Esophagus squamous epithelium (tissue), 5 donors: ENCODE data around the gene PGAP6. TPM values are rescaled to one million over a fixed set of nuclear protein-coding genes. Genes with fewer than 3 reads are reported as not detected.

Experiments
- DNase-seq: peaks from one replicate; lab custom pipeline; 2025; lab: John Stamatoyannopoulos, UW
- H3K27ac ChIP-seq, 4 donors: fragments of 200-600 bp; sonication (generic); one replicate each; pipeline ENCODE4 v1.5.1; 2016 to 2019; ENCODE audit warnings: mild to moderate bottlenecking in 1 of 4
- H3K27me3 ChIP-seq, 4 donors: fragments of 200-600 bp; sonication (generic); 1 replicate in 3 of 4; 2 replicates in 1 of 4; pipeline versions ENCODE4 v1.5.1 to v1.6.0; 2017 to 2021; ENCODE audit warnings: antibody characterized with exemption in 1 of 4
- H3K36me3 ChIP-seq, 3 donors: fragments of 200-600 bp; sonication (generic); one replicate each; pipeline ENCODE4 v1.5.1; 2016 to 2019
- H3K4me1 ChIP-seq, 3 donors: fragments of 200-600 bp; sonication (generic); one replicate each; pipeline ENCODE4 v1.5.1; 2017 to 2019
- H3K4me3 ChIP-seq, 4 donors: fragments of 200-600 bp; sonication (generic); 1 replicate in 3 of 4; 2 replicates in 1 of 4; pipeline ENCODE4 v1.5.1; 2016 to 2019; ENCODE audit warnings: mild to moderate bottlenecking in 2 of 4, moderate library complexity in 1 of 4
- H3K9me3 ChIP-seq, 3 donors: fragments of 200-600 bp; sonication (generic); one replicate each; pipeline ENCODE4 v1.5.1; 2016 to 2019
- CTCF ChIP-seq, 6 experiments: fragments of 450-650 bp in 4 of 6; fragments of 200-600 bp in 2 of 6; sonication (generic) in 2 of 6; IDR thresholded peaks; one replicate each; pipeline ENCODE4 v1.5.1; 2016 to 2019; ENCODE audit warnings: antibody characterized with exemption in 6 of 6, mild to moderate bottlenecking in 4 of 6, moderate library complexity in 4 of 6
- POLR2A ChIP-seq, 4 donors: fragments of 450-650 bp; IDR thresholded peaks; one replicate each; pipeline ENCODE4 v1.6.1; 2017; ENCODE audit warnings: antibody characterized with exemption in 4 of 4, mild to moderate bottlenecking in 4 of 4, moderate library complexity in 3 of 4
- WGBS, 2 donors: methylation state at CpG; one replicate each; pipeline ENCODE4 v1.1.5; 2018; 5-methylcytosine and 5-hydroxymethylcytosine counted together
- intact Hi-C: fragments of 100-400 bp; cut with DNase I; formaldehyde crosslinking; loops from one replicate; pipeline ENCODE4 v1.15.0; 2022
- total RNA-seq, 4 donors: library from RNA; depleted of rRNA; stranded (reverse); fragments of >200 nt; gene quantifications; one replicate each; pipeline ENCODE4 v1.1.0, GENCODE V29; 2016
- donor health status: DM: yes; HTN: yes; CAD: no.

Gene PGAP6
- total RNA-seq, 4 donors from 2014 or later, result 23.5 to 31.7 (median 27.6) TPM

GRCh38 chr16:369866-370436 lies 11.8 kb downstream of the PGAP6 start:
- H3K27me3 ChIP-seq, result peaks cover 0 to 2% (median 0%) of the 10 kb centered on the region in 4 donors
- peaks cover 16 to 25% (median 16%) of the 10 kb centered on the region in 3 donors for H3K4me1 ChIP-seq
- H3K9me3 ChIP-seq, result no peaks in the 10 kb centered on the region
- DNase-seq, result no peak
- TF ChIP-seq CTCF (IDR thresholded peaks at IDR 0.05), result no peak
- TF ChIP-seq POLR2A (IDR thresholded peaks at IDR 0.05), result no peak
- H3K27ac ChIP-seq, result peak overlapping the region; percentile 61 to 84 (median 76)
- WGBS, 2 donors, result 14% methylated on average over 5 of the region's 44 CpGs; no CpG with 5 or more reads in 1 of the 2 donors
- H3K4me3 ChIP-seq, result peak overlapping the region; percentile 42 to 73 (median 56)
- H3K36me3 ChIP-seq, result peaks cover 14 to 72% (median 26%) of the 10 kb centered on the region in 3 donors
- intact Hi-C loops, result no loop called here

GRCh38 chr16:369275-369865 lies 12.4 kb downstream of the PGAP6 start:
- intact Hi-C loops, result no loop called here
- Histone ChIP-seq H3K27me3 (peaks cover 0 to 8% (median 0%) of the 10 kb centered on the region in 4 donors), H3K9me3 (no peaks in the 10 kb centered on the region), H3K27ac (no peak overlapping the region), H3K4me1 (peaks cover 16 to 25% (median 16%) of the 10 kb centered on the region in 3 donors), H3K36me3 (peaks cover 14 to 66% (median 21%) of the 10 kb centered on the region in 3 donors), H3K4me3 (peak overlapping the region; percentile 42 to 73 (median 56))
- no peak for DNase-seq
- WGBS, 2 donors, result 62 to 68% methylated on average over 12 to 16 of the region's 20 CpGs
- no peak for TF ChIP-seq CTCF (IDR thresholded peaks at IDR 0.05)
- TF ChIP-seq POLR2A (IDR thresholded peaks at IDR 0.05), result no peak

- no peak for DNase-seq
- H3K27me3 ChIP-seq, result peaks cover 0 to 16% (median 0%) of the 10 kb centered on the region in 4 donors
- H3K27ac ChIP-seq, result no peak overlapping the region
- intact Hi-C loops, result no loop called here
- peaks cover 14 to 58% (median 21%) of the 10 kb centered on the region in 3 donors for H3K36me3 ChIP-seq
- H3K4me1 ChIP-seq, result peaks cover 16 to 25% (median 16%) of the 10 kb centered on the region in 3 donors
- H3K9me3 ChIP-seq, result no peaks in the 10 kb centered on the region
- TF ChIP-seq POLR2A (IDR thresholded peaks at IDR 0.05), result no peak
- no peak for TF ChIP-seq CTCF (IDR thresholded peaks at IDR 0.05)
- H3K4me3 ChIP-seq, result no peak overlapping the region
- WGBS, 2 donors, result 90 to 93% methylated on average over 10 to 12 of the region's 29 CpGs
Measured at GRCh38 chr16:368388-369158, 13.2 kb downstream of the PGAP6 start.

GRCh38 chr16:367333-367903 lies 14.4 kb downstream of the PGAP6 start:
- Histone ChIP-seq H3K9me3 (no peaks in the 10 kb centered on the region), H3K4me1 (peaks cover 16 to 27% (median 16%) of the 10 kb centered on the region in 3 donors), H3K27ac (no peak overlapping the region), H3K27me3 (peaks cover 0 to 26% (median 0%) of the 10 kb centered on the region in 4 donors), H3K4me3 (no peak overlapping the region), H3K36me3 (peaks cover 14 to 48% (median 21%) of the 10 kb centered on the region in 3 donors)
- no peak for DNase-seq
- WGBS, 2 donors, result 93% methylated on average over 3 of the region's 18 CpGs
- intact Hi-C loops, result no loop called here
- no peak for TF ChIP-seq CTCF (IDR thresholded peaks at IDR 0.05)
- TF ChIP-seq POLR2A (IDR thresholded peaks at IDR 0.05), result no peak
